Measurements from ENCODE around the gene CADPS2. TPM values are rescaled to one million over a fixed set of nuclear protein-coding genes. Genes with fewer than 3 reads are reported as not detected.

The CADPS2 gene
- total and polyA plus RNA-seq, 7 experiments from 2014 or later: not detected

GRCh38 chr7:122616951-122617350 is 269.3 kb downstream of the CADPS2 start:
- Mint-ChIP-seq H3K27me3 (no peaks in the 10 kb centered on the region), H3K9me3 (peaks cover 0 to 7% (median 0%) of the 10 kb centered on the region in 11 donors), H3K4me3 (no peak overlapping the region), H3K27ac (no peak overlapping the region), H3K4me1 (no peaks in the 10 kb centered on the region), H3K36me3 (no peaks in the 10 kb centered on the region)
- no peaks in the 10 kb centered on the region for H3K4me1 ChIP-seq (ENCODE audit: control insufficient read depth in 2 of 2, insufficient read depth in 2 of 2, low read length in 2 of 2)
- no peak overlapping the region for H3K4me3 ChIP-seq (ENCODE audit: low read length)
- POLR2A ChIA-PET: no interaction called here
- no peaks in the 10 kb centered on the region for H3K36me3 ChIP-seq (ENCODE audit: control insufficient read depth in 2 of 3, insufficient read depth in 3 of 3, low read length in 3 of 3)
- no peak overlapping the region for H3K27ac ChIP-seq (ENCODE audit: low read depth, low read length)
- no peak for ATAC-seq
- intact Hi-C loops (cut with micrococcal nuclease): no loop called here
- CTCF ChIA-PET: no interaction called here
- no peaks in the 10 kb centered on the region for H3K9me3 ChIP-seq (ENCODE audit: control insufficient read depth in 2 of 3, low read length in 3 of 3)
- no peaks in the 10 kb centered on the region for H3K27me3 ChIP-seq (ENCODE audit: control insufficient read depth in 2 of 2, insufficient read depth in 2 of 2, low read length in 2 of 2)
- DNase-seq: no peak

GRCh38 chr7:122605929-122606328 is 280.3 kb downstream of the CADPS2 start:
- H3K27me3 Mint-ChIP-seq: no peaks in the 10 kb centered on the region
- no peaks in the 10 kb centered on the region for H3K36me3 ChIP-seq (ENCODE audit: control insufficient read depth in 2 of 3, insufficient read depth in 3 of 3, low read length in 3 of 3)
- H3K36me3 Mint-ChIP-seq: no peaks in the 10 kb centered on the region

GRCh38 chr7:122604251-122604650 is 282.0 kb downstream of the CADPS2 start:
- POLR2A ChIA-PET: no interaction called here
- H3K27me3 ChIP-seq (ENCODE audit: control insufficient read depth in 2 of 2, insufficient read depth in 2 of 2, low read length in 2 of 2): no peaks in the 10 kb centered on the region
- intact Hi-C loops (cut with micrococcal nuclease): no loop called here
- no peaks in the 10 kb centered on the region for H3K4me1 ChIP-seq (ENCODE audit: control insufficient read depth in 2 of 2, insufficient read depth in 2 of 2, low read length in 2 of 2)
- Mint-ChIP-seq H3K4me3 (no peak overlapping the region), H3K9me3 (peaks cover 0 to 7% (median 0%) of the 10 kb centered on the region in 11 donors), H3K36me3 (no peaks in the 10 kb centered on the region), H3K27me3 (no peaks in the 10 kb centered on the region), H3K27ac (no peak overlapping the region), H3K4me1 (no peaks in the 10 kb centered on the region)
- CTCF ChIA-PET: no interaction called here
- H3K4me3 ChIP-seq (ENCODE audit: low read length): no peak overlapping the region
- H3K36me3 ChIP-seq (ENCODE audit: control insufficient read depth in 2 of 3, insufficient read depth in 3 of 3, low read length in 3 of 3): no peaks in the 10 kb centered on the region
- no peaks in the 10 kb centered on the region for H3K9me3 ChIP-seq (ENCODE audit: control insufficient read depth in 2 of 3, low read length in 3 of 3)
- ATAC-seq: no peak
- DNase-seq: no peak
- no peak overlapping the region for H3K27ac ChIP-seq (ENCODE audit: low read depth, low read length)

More at GRCh38 chr7:122605929-122606328, 280.3 kb downstream of the CADPS2 start:
- no peak overlapping the region for H3K27ac ChIP-seq (ENCODE audit: low read depth, low read length)
- no peaks in the 10 kb centered on the region for H3K4me1 Mint-ChIP-seq
- intact Hi-C loops (cut with micrococcal nuclease): no loop called here
- CTCF ChIA-PET: no interaction called here
- H3K27me3 ChIP-seq (ENCODE audit: control insufficient read depth in 2 of 2, insufficient read depth in 2 of 2, low read length in 2 of 2): no peaks in the 10 kb centered on the region
- H3K4me3 Mint-ChIP-seq: no peak overlapping the region
- H3K9me3 ChIP-seq (ENCODE audit: control insufficient read depth in 2 of 3, low read length in 3 of 3): no peaks in the 10 kb centered on the region
- ATAC-seq (no peak), DNase-seq (no peak)
- no peaks in the 10 kb centered on the region for H3K4me1 ChIP-seq (ENCODE audit: control insufficient read depth in 2 of 2, insufficient read depth in 2 of 2, low read length in 2 of 2)
- H3K4me3 ChIP-seq (ENCODE audit: low read length): no peak overlapping the region
- POLR2A ChIA-PET: no interaction called here
- H3K9me3 Mint-ChIP-seq: peaks cover 0 to 6% (median 0%) of the 10 kb centered on the region in 11 donors
- H3K27ac Mint-ChIP-seq: no peak overlapping the region

GRCh38 chr7:122602800-122603199 is 283.5 kb downstream of the CADPS2 start:
- DNase-seq: no peak
- no peaks in the 10 kb centered on the region for H3K36me3 ChIP-seq (ENCODE audit: control insufficient read depth in 2 of 3, insufficient read depth in 3 of 3, low read length in 3 of 3)
- no peaks in the 10 kb centered on the region for H3K9me3 ChIP-seq (ENCODE audit: control insufficient read depth in 2 of 3, low read length in 3 of 3)
- POLR2A ChIA-PET: no interaction called here
- peaks cover 0 to 15% (median 0%) of the 10 kb centered on the region in 11 donors for H3K9me3 Mint-ChIP-seq
- H3K36me3 Mint-ChIP-seq: no peaks in the 10 kb centered on the region
- no peak overlapping the region for H3K27ac ChIP-seq (ENCODE audit: low read depth, low read length)
- H3K27ac Mint-ChIP-seq: no peak overlapping the region
- intact Hi-C loops (cut with micrococcal nuclease): no loop called here
- CTCF ChIA-PET: no interaction called here
- no peak overlapping the region for H3K4me3 Mint-ChIP-seq
- no peaks in the 10 kb centered on the region for H3K4me1 ChIP-seq (ENCODE audit: control insufficient read depth in 2 of 2, insufficient read depth in 2 of 2, low read length in 2 of 2)
- no peak overlapping the region for H3K4me3 ChIP-seq (ENCODE audit: low read length)
- H3K27me3 Mint-ChIP-seq: no peaks in the 10 kb centered on the region
- ATAC-seq: no peak
- no peaks in the 10 kb centered on the region for H3K4me1 Mint-ChIP-seq
- H3K27me3 ChIP-seq (ENCODE audit: control insufficient read depth in 2 of 2, insufficient read depth in 2 of 2, low read length in 2 of 2): no peaks in the 10 kb centered on the region

- H3K36me3 ChIP-seq (ENCODE audit: control insufficient read depth in 2 of 3, insufficient read depth in 3 of 3, low read length in 3 of 3): no peaks in the 10 kb centered on the region
- no peaks in the 10 kb centered on the region for H3K27me3 ChIP-seq (ENCODE audit: control insufficient read depth in 2 of 2, insufficient read depth in 2 of 2, low read length in 2 of 2)
- no peak for DNase-seq
- H3K36me3 Mint-ChIP-seq: no peaks in the 10 kb centered on the region
- no peak overlapping the region for H3K27ac ChIP-seq (ENCODE audit: low read depth, low read length)
- no peak overlapping the region for H3K4me3 Mint-ChIP-seq
- intact Hi-C loops (cut with micrococcal nuclease): no loop called here
- H3K9me3 Mint-ChIP-seq: peaks cover 0 to 9% (median 0%) of the 10 kb centered on the region in 11 donors
- no peaks in the 10 kb centered on the region for H3K9me3 ChIP-seq (ENCODE audit: control insufficient read depth in 2 of 3, low read length in 3 of 3)
- ATAC-seq: no peak
- CTCF ChIA-PET: no interaction called here
- POLR2A ChIA-PET: no interaction called here
- H3K27me3 Mint-ChIP-seq: no peaks in the 10 kb centered on the region
- H3K4me1 ChIP-seq (ENCODE audit: control insufficient read depth in 2 of 2, insufficient read depth in 2 of 2, low read length in 2 of 2): no peaks in the 10 kb centered on the region
- no peaks in the 10 kb centered on the region for H3K4me1 Mint-ChIP-seq
- H3K27ac Mint-ChIP-seq: no peak overlapping the region
- H3K4me3 ChIP-seq (ENCODE audit: low read length): no peak overlapping the region
These were observed 285.6 kb downstream of the CADPS2 start for GRCh38 chr7:122600630-122601029.

GRCh38 chr7:122600042-122600441 is 286.2 kb downstream of the CADPS2 start:
- peaks cover 0 to 9% (median 0%) of the 10 kb centered on the region in 11 donors for H3K9me3 Mint-ChIP-seq
- Histone ChIP-seq H3K36me3 (ENCODE audit: control insufficient read depth in 2 of 3, insufficient read depth in 3 of 3, low read length in 3 of 3) (no peaks in the 10 kb centered on the region), H3K4me1 (ENCODE audit: control insufficient read depth in 2 of 2, insufficient read depth in 2 of 2, low read length in 2 of 2) (no peaks in the 10 kb centered on the region), H3K27ac (ENCODE audit: low read depth, low read length) (no peak overlapping the region), H3K4me3 (ENCODE audit: low read length) (no peak overlapping the region), H3K9me3 (ENCODE audit: control insufficient read depth in 2 of 3, low read length in 3 of 3) (no peaks in the 10 kb centered on the region), H3K27me3 (ENCODE audit: control insufficient read depth in 2 of 2, insufficient read depth in 2 of 2, low read length in 2 of 2) (no peaks in the 10 kb centered on the region)
- POLR2A ChIA-PET: no interaction called here
- no peaks in the 10 kb centered on the region for H3K36me3 Mint-ChIP-seq
- no peaks in the 10 kb centered on the region for H3K27me3 Mint-ChIP-seq
- no peak overlapping the region for H3K27ac Mint-ChIP-seq
- no peak overlapping the region for H3K4me3 Mint-ChIP-seq
- DNase-seq: no peak
- intact Hi-C loops (cut with micrococcal nuclease): no loop called here
- no peaks in the 10 kb centered on the region for H3K4me1 Mint-ChIP-seq
- no peak for ATAC-seq
- CTCF ChIA-PET: no interaction called here

GRCh38 chr7:122597277-122597676 is 289.0 kb downstream of the CADPS2 start:
- Histone ChIP-seq H3K36me3 (ENCODE audit: control insufficient read depth in 2 of 3, insufficient read depth in 3 of 3, low read length in 3 of 3) (no peaks in the 10 kb centered on the region), H3K4me3 (ENCODE audit: low read length) (no peak overlapping the region), H3K27me3 (ENCODE audit: control insufficient read depth in 2 of 2, insufficient read depth in 2 of 2, low read length in 2 of 2) (no peaks in the 10 kb centered on the region), H3K9me3 (ENCODE audit: control insufficient read depth in 2 of 3, low read length in 3 of 3) (no peaks in the 10 kb centered on the region), H3K4me1 (ENCODE audit: control insufficient read depth in 2 of 2, insufficient read depth in 2 of 2, low read length in 2 of 2) (no peaks in the 10 kb centered on the region), H3K27ac (ENCODE audit: low read depth, low read length) (no peak overlapping the region)
- ChIA-PET POLR2A (no interaction called here), CTCF (no interaction called here)
- Mint-ChIP-seq H3K4me1 (no peaks in the 10 kb centered on the region), H3K9me3 (peaks cover 0 to 9% (median 0%) of the 10 kb centered on the region in 11 donors), H3K27ac (no peak overlapping the region), H3K36me3 (no peaks in the 10 kb centered on the region), H3K27me3 (no peaks in the 10 kb centered on the region), H3K4me3 (no peak overlapping the region)
- intact Hi-C loops (cut with micrococcal nuclease): no loop called here
- no peak for ATAC-seq
- no peak for DNase-seq
